A549 (cell line): ENCODE data around the gene PPFIA2.

Experiments used
- EP300 ChIP-seq, 2 experiments: fragments of >200 bp; sonication (Bioruptor Twin); formaldehyde crosslinking; IDR thresholded peaks; 2 replicates in 1 of 2; 3 replicates in 1 of 2; pipeline ENCODE4 v1.6.1; 2016 to 2017
- MAZ ChIP-seq: fragments of 150-350 bp; IDR thresholded peaks from 2 replicates; pipeline ENCODE4 v1.6.1; 2014; ENCODE audit warnings: antibody characterized with exemption, low read depth, low read length, borderline replicate concordance
- POLR2AphosphoS2 ChIP-seq: conservative IDR thresholded peaks from 2 replicates; pipeline ENCODE4 v1.6.1; 2012; ENCODE audit warnings: low read length, improper control_type of control experiment, inconsistent platforms
- TF ChIP-seq, protein P1 (sequence below): fragments of >200 bp; sonication (Bioruptor Twin); formaldehyde crosslinking; IDR thresholded peaks from 3 replicates; pipeline ENCODE4 v1.5.1; 2016

GRCh38 chr12:81699551-81699950 is 59.6 kb downstream of the PPFIA2 start:
- TF ChIP-seq POLR2AphosphoS2 (no peak), EP300 (IDR thresholded peaks at IDR 0.05) (no peak), MAZ (no peak)
- TF ChIP-seq, protein P1, sequence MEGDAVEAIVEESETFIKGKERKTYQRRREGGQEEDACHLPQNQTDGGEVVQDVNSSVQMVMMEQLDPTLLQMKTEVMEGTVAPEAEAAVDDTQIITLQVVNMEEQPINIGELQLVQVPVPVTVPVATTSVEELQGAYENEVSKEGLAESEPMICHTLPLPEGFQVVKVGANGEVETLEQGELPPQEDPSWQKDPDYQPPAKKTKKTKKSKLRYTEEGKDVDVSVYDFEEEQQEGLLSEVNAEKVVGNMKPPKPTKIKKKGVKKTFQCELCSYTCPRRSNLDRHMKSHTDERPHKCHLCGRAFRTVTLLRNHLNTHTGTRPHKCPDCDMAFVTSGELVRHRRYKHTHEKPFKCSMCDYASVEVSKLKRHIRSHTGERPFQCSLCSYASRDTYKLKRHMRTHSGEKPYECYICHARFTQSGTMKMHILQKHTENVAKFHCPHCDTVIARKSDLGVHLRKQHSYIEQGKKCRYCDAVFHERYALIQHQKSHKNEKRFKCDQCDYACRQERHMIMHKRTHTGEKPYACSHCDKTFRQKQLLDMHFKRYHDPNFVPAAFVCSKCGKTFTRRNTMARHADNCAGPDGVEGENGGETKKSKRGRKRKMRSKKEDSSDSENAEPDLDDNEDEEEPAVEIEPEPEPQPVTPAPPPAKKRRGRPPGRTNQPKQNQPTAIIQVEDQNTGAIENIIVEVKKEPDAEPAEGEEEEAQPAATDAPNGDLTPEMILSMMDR, result no peak
